Measurements from ENCODE around the gene ARNT2.
A peak's percentile ranks its signal among the peaks of the same experiment; 100 is the strongest.

ARNT2 gene

DNA sequence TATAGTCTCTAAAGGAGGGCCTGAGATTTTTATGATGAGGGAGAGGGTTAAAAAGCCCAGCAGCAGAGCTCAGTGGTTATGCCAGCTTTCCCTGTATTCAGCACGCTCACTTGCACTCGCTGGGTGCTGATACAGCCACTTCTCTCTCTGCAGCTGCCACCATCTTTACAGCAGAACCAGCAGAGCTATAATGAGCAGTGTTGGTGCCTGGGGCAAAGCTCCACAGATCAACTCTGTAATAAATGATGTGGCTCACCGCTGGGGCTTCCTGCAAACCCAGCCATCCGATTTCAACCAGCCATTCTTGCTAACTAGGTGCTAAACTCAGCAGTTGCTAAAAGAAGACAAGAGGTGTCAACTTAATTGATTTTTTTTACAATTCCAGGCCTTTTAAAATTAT lies 48.0 kb downstream of the ARNT2 start:
- no peak for DNase-seq (ENCODE audit: low read depth)
- in situ Hi-C loops (cut with HindIII; ENCODE audit: low sequenced_read_pairs), result no loop called here
- no peak overlapping the region for H3K4me3 ChIP-seq (ENCODE audit: low read depth, low read length)
- TF ChIP-seq, protein P1, sequence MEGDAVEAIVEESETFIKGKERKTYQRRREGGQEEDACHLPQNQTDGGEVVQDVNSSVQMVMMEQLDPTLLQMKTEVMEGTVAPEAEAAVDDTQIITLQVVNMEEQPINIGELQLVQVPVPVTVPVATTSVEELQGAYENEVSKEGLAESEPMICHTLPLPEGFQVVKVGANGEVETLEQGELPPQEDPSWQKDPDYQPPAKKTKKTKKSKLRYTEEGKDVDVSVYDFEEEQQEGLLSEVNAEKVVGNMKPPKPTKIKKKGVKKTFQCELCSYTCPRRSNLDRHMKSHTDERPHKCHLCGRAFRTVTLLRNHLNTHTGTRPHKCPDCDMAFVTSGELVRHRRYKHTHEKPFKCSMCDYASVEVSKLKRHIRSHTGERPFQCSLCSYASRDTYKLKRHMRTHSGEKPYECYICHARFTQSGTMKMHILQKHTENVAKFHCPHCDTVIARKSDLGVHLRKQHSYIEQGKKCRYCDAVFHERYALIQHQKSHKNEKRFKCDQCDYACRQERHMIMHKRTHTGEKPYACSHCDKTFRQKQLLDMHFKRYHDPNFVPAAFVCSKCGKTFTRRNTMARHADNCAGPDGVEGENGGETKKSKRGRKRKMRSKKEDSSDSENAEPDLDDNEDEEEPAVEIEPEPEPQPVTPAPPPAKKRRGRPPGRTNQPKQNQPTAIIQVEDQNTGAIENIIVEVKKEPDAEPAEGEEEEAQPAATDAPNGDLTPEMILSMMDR (IDR thresholded peaks at IDR 0.05; ENCODE audit: low read depth, low read length, missing control alignments), result no peak

DNA sequence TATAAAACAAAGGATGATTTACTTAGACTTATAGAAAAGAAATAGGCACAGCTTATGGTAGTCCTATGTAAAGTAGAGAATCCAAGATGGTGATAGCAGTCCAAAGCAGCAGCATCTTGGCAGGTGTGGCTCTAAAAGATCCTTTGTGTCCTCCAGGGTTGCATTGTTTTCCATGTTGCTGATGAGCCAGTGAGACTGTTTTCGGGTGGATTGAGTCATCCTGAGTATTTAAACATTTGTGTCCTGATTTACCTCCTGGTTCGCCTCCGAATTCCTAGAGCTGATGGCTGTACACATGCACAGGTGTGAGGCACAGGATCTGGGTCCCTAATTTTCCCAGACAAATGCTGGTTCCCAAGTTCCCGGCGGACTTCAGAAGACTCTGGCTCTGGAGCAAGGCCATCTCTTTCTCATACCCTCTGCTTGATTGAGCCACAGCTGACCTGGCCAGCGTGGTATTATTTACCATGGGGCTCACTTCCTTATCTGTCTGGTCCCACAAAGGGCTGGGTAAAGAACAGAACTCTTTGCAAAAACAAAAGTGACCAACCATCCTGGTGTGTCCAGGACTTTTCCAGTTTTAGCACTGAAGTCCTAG lies 51.0 kb downstream of the ARNT2 start:
- TF ChIP-seq, protein P1 (IDR thresholded peaks at IDR 0.05; ENCODE audit: low read depth, low read length, missing control alignments), result no peak
- in situ Hi-C loops (cut with HindIII; ENCODE audit: low sequenced_read_pairs), result no loop called here
- no peak for DNase-seq (ENCODE audit: low read depth)
- H3K4me3 ChIP-seq (ENCODE audit: low read depth, low read length), result no peak overlapping the region

DNA sequence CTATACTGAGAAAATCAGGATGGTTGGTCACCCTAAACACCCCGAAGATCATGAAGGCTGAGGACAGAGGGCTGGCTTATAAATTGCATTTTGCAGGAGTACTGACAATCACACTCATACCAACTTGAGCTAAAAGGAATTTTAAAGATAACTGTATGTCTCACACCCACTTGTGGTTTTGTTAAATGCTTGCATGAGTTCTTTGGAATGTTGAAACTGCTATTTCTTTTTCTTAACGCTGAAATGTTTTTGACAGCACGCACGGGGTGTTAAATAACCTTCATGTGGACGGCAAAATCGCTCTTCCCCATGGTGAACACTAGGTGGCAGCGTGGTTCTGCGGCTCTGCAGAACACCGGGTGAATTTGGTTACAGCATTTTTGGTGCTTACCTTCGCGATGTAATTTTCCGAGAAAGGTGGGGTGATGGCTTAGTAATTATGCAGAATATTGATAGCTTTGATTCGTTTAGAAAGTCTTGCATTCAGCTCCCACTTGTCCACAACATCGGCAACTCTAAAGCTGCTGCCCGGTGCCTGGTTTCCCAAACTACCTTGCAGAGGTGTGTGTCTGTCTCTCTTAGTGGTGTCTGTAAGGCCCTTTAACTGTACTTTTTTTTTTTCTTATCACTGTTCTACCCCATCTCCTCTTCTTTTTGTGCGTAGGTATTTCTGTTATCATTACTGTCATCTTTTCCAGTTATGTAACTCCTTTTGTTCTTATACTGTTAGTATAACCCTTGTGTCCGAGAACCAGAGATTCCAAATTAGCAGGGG lies 51.7 kb downstream of the ARNT2 start:
- peak; percentile 87 for DNase-seq (ENCODE audit: low read depth)
- H3K4me3 ChIP-seq (ENCODE audit: low read depth, low read length), result no peak overlapping the region
- TF ChIP-seq, protein P1 (IDR thresholded peaks at IDR 0.05; ENCODE audit: low read depth, low read length, missing control alignments), result peak; percentile 93
- in situ Hi-C loops (cut with HindIII; ENCODE audit: low sequenced_read_pairs), result no loop called here

DNA sequence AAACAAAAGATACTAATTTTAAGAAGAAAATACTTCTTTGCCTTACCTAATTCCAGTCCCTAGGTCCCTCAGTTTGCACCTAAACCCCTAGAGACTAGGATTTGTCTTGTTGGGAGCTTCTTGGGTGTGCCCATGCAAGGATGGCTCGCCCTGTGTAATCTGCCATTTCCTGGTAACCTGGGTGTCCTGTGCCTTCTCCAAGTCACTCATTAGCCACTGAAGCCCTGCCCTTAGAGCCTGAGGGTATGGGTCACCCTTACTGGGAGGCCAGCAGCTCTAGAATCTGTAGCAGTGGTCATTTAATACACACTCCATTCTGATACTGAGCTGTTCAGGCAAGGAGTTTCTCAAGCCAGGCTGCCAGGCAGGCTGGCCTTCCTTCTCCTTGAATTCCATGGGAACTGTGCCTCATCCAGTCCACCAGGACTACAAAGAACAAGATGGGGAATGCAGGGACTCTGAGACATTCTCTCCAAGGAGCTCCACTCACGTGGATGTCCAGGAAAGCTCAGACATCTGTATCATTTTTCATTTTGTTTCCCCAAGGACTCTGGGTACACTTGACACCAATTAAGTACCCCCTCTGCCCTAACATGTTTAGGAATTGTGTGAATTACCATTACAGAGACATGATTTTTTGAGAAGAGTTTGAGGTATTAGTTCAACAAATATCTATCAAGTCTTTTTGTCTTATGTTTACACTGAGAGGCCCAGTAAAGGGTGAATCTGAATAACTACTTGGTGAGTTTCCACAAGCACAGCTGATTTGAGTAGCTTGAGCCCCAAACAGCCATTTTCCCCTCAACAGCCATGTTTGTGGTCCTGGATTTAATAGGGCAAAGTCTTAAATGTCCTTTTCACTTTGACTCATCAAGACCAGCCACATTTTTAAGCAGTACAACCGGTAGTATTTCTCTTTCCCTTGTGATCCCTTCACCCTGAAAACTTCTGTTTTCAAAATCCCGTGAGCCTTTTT lies 52.6 kb downstream of the ARNT2 start:
- H3K4me3 ChIP-seq (ENCODE audit: low read depth, low read length), result no peak overlapping the region
- TF ChIP-seq, protein P1 (IDR thresholded peaks at IDR 0.05; ENCODE audit: low read depth, low read length, missing control alignments), result no peak
- DNase-seq (ENCODE audit: low read depth), result no peak
- in situ Hi-C loops (cut with HindIII; ENCODE audit: low sequenced_read_pairs), result no loop called here

DNA sequence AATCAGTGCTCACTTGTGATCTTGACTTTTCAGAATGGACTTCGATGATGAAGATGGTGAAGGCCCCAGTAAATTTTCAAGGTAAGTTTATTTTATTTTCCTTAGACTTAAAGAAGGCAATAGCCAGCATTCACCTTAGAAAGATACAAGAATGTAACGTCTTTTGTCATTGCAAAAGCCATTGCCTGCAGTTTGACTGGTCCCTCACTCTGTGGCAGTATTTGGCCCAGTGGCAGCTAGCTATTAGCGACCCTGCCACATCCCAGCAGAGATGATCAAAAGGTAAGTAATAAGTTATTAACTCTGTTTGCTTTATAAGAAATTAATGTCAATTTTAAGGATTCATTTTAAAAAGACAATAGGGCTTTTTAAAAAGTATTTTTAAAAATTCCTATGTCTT lies 53.7 kb downstream of the ARNT2 start:
- in situ Hi-C loops (cut with HindIII; ENCODE audit: low sequenced_read_pairs), result no loop called here
- no peak overlapping the region for H3K4me3 ChIP-seq (ENCODE audit: low read depth, low read length)
- DNase-seq (ENCODE audit: low read depth), result no peak
- TF ChIP-seq, protein P1 (IDR thresholded peaks at IDR 0.05; ENCODE audit: low read depth, low read length, missing control alignments), result no peak

DNA sequence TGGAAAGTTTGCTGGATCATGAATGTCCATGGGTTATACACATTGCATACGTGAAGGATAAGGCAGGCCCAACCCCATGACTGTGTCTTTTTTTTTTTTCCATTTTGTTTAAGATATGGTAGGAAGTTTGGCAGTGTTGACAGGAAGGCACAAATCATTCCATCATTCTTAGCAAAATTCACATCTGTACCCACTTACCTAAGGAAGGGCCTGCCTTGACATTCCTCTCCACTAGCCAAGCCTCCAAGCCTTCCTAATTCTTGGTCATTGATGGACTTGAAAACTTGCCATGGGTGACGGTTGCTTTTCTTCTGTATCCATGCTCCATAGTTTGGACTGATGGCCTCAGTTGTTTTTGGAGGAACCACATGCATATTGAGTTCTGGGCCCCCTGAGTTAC lies 54.4 kb downstream of the ARNT2 start:
- TF ChIP-seq, protein P1 (IDR thresholded peaks at IDR 0.05; ENCODE audit: low read depth, low read length, missing control alignments), result no peak
- in situ Hi-C loops (cut with HindIII; ENCODE audit: low sequenced_read_pairs), result no loop called here
- no peak for DNase-seq (ENCODE audit: low read depth)
- H3K4me3 ChIP-seq (ENCODE audit: low read depth, low read length), result no peak overlapping the region

Data from astrocyte of the cerebellum (primary cell).